ENCODE results near the gene CARNS1. TPM values are rescaled to one million over a fixed set of nuclear protein-coding genes. Genes with fewer than 3 reads are reported as not detected.

Gene CARNS1
- total and polyA plus RNA-seq, 12 donors = 0.55 to 26.6 (median 17.4) TPM

DNA sequence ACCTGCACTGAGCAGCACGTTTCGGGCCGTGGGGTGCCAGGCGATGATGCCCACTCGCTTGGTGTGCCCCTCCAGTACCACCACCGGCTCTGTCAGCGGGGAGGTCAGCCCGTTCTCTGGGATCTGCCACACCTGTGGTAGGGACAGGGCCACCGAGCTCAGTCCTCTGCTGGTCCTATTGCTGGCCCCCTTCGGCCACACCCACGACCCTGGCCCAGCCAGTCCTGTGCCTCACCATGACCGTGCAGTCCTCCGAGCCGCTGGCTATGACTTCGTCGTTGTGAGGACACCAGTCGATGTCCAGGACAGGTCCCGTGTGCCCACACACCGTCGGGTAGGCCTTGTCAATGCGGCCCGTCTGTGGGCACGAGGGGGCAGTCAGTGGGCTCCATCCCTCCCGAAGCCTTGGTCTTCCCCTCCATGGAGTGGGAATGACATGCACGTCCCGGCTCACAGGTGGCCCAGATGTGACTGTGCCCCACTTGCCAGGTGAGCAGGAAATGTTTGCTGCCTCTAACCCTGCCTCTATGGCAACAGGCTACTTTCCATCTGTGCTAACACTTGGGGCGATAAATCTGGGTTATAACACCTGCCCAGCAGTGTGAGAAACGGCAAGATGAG lies 26.4 kb downstream of the CARNS1 start:
- ATAC-seq (no peak), DNase-seq (no peak)
- H3K9me3 ChIP-seq = no peaks in the 10 kb centered on the region
- H3K4me3 ChIP-seq = peak overlapping the region in 5 of 10 donors; percentile 82 to 97 (median 92)
- WGBS, 2 donors = 88 to 89% methylated on average over 28 of the region's 28 CpGs
- H3K36me3 ChIP-seq = peaks cover 0 to 54% (median 10%) of the 10 kb centered on the region in 9 donors
- TF ChIP-seq, protein P1, sequence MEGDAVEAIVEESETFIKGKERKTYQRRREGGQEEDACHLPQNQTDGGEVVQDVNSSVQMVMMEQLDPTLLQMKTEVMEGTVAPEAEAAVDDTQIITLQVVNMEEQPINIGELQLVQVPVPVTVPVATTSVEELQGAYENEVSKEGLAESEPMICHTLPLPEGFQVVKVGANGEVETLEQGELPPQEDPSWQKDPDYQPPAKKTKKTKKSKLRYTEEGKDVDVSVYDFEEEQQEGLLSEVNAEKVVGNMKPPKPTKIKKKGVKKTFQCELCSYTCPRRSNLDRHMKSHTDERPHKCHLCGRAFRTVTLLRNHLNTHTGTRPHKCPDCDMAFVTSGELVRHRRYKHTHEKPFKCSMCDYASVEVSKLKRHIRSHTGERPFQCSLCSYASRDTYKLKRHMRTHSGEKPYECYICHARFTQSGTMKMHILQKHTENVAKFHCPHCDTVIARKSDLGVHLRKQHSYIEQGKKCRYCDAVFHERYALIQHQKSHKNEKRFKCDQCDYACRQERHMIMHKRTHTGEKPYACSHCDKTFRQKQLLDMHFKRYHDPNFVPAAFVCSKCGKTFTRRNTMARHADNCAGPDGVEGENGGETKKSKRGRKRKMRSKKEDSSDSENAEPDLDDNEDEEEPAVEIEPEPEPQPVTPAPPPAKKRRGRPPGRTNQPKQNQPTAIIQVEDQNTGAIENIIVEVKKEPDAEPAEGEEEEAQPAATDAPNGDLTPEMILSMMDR (IDR thresholded peaks at IDR 0.05) = no peak
- peak overlapping the region in 2 of 10 donors; percentile 95 to 98 for H3K27ac ChIP-seq
- H3K27me3 ChIP-seq = no peaks in the 10 kb centered on the region
- intact Hi-C loops (cut with DNase I) = loop anchor here in 1 of 10 donors (10.0 kb wide), 1 partner anchor 897 kb away; the partner anchor contains the start of genes ACTN3 and ZDHHC24
- peaks cover 14 to 64% (median 44%) of the 10 kb centered on the region in 9 donors for H3K4me1 ChIP-seq

GRCh38 chr11:67442504-67443404 lies 27.3 kb downstream of the CARNS1 start:
- intact Hi-C loops (cut with DNase I) = loop anchor here in 2 of 10 donors (1.0 to 10.0 kb wide), 2 partner anchors 14 to 898 kb away; partner anchors contain the start of genes ACTN3 (in 1 of the 2), RPS6KB2 (in 1 of the 2) and ZDHHC24 (in 1 of the 2)
- DNase-seq = no peak
- H3K36me3 ChIP-seq = peaks cover 0 to 47% (median 8%) of the 10 kb centered on the region in 9 donors

DNA sequence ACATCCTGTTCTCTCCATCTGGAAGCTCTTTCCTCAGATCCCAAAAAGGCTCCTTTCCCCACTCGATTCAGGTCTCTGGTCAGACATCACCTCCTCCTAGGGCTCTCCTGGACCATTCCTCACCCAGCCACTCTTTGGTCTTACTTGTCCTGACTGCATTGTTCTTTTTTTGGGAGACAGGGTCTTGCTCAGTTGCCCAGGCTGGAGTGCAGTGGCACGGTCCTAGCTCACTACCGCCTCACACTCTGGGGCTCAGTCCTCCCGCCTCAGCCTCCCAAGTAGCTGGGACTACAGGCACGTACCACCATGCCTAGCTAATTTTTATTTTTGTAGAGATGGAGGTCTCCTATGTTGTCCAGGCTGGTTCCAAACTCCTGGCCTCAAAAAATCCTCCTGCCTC lies 30.0 kb downstream of the CARNS1 start:
- DNase-seq (no peak), ATAC-seq (no peak)
- TF ChIP-seq, protein P1 (IDR thresholded peaks at IDR 0.05) = no peak
- H3K4me3 ChIP-seq = no peak overlapping the region
- intact Hi-C loops (cut with DNase I) = loop anchor here in 1 of 10 donors (10.0 kb wide), 1 partner anchor 901 kb away; the partner anchor contains the start of genes ACTN3 and ZDHHC24
- no peaks in the 10 kb centered on the region for H3K27me3 ChIP-seq
- H3K9me3 ChIP-seq = no peaks in the 10 kb centered on the region
- peaks cover 0 to 19% (median 6%) of the 10 kb centered on the region in 9 donors for H3K36me3 ChIP-seq
- WGBS, 2 donors = 84 to 85% methylated on average over 5 of the region's 5 CpGs
- H3K27ac ChIP-seq = no peak overlapping the region
- peaks cover 11 to 59% (median 28%) of the 10 kb centered on the region in 9 donors for H3K4me1 ChIP-seq

More at GRCh38 chr11:67442504-67443404, 27.3 kb downstream of the CARNS1 start:
- Histone ChIP-seq H3K27ac (peak overlapping the region; percentile 91 to 99 (median 96)), H3K27me3 (no peaks in the 10 kb centered on the region), H3K9me3 (no peaks in the 10 kb centered on the region), H3K4me1 (peaks cover 14 to 56% (median 40%) of the 10 kb centered on the region in 9 donors), H3K4me3 (peak overlapping the region; percentile 54 to 97 (median 83))
- TF ChIP-seq, protein P1 (IDR thresholded peaks at IDR 0.05) = no peak
- peak in 3 of 8 donors; percentile 0 to 1 (median 0) for ATAC-seq
- 30 to 33% methylated on average over 45 of the region's 45 CpGs for WGBS, 2 donors

DNA sequence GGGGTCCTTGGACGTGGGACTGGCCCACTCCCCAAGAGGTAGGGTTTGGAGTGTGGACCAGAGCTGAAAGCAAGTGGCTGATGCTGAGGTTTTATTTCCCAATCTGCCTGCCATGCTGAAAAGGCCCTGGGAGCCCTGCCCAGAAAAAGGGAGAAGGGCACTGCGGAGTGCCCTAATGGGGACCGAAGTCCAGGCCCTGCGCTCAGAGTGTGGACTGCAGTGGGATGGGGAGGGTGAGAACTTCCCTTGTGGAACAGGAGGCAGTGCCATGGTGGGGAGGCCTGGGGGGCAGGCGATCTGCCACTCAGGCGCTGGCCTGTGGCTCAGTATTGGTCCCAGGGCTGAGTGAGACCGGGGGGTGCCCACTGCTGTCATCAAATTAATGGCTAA lies 32.7 kb downstream of the CARNS1 start:
- intact Hi-C loops (cut with DNase I) = loop anchor here in 1 of 10 donors (10.0 kb wide), 1 partner anchor 903 kb away; the partner anchor contains the start of genes ACTN3 and ZDHHC24
- DNase-seq (no peak), ATAC-seq (no peak)
- Histone ChIP-seq H3K27ac (no peak overlapping the region), H3K4me1 (peaks cover 0 to 48% (median 15%) of the 10 kb centered on the region in 9 donors), H3K27me3 (no peaks in the 10 kb centered on the region), H3K9me3 (no peaks in the 10 kb centered on the region), H3K4me3 (no peak overlapping the region), H3K36me3 (no peaks in the 10 kb centered on the region)
- TF ChIP-seq, protein P1 (IDR thresholded peaks at IDR 0.05) = no peak
- 94 to 96% methylated on average over 7 of the region's 7 CpGs for WGBS, 2 donors
